ENCODE results near the gene SHF. TPM values are rescaled to one million over a fixed set of nuclear protein-coding genes. Genes with fewer than 3 reads are reported as not detected.
"Not testable (repeated sequence)": the region's sequence is repeated elsewhere in the genome, so short reads cannot be mapped to it uniquely, and the experiment has no call there.

The SHF gene
- total RNA-seq (2022) (0.34 and 0.44 TPM in 2 replicates), Bru-seq, nascent RNA (percentile 26 among the genes with signal in this experiment), BruChase-seq, experiment 1, labeled RNA remaining after a 6-hour chase (percentile 17 among the genes with signal in this experiment), BruChase-seq, experiment 2, labeled RNA remaining after a 2-hour chase (percentile 23 among the genes with signal in this experiment)
- long read RNA-seq, partial matches to known transcripts: 0 of 1 reads
- long read RNA-seq, other reads (novel, unspliced or antisense): 1 of 1 reads

GRCh38 chr15:45187894-45188830 lies at the start of gene SHF:
SHF (minus strand) TSS chr15:45187966; CDS start chr15:45187951, 15 bp downstream.
- Mint-ChIP-seq H3K4me3 (ENCODE audit: unreplicated experiment) (peak within 1 kb of the TSS; percentile 76), H3K4me1 (ENCODE audit: insufficient read depth, unreplicated experiment) (peaks cover 19% of the 10 kb centered on the region), H3K27ac (ENCODE audit: low read depth, unreplicated experiment) (peak within 1 kb of the TSS; percentile 54), H3K27me3 (ENCODE audit: insufficient read depth, unreplicated experiment) (no peaks in the 10 kb centered on the region), H3K9me3 (ENCODE audit: unreplicated experiment) (no peaks in the 10 kb centered on the region), H3K36me3 (ENCODE audit: insufficient read depth, unreplicated experiment) (peaks cover 6% of the 10 kb centered on the region)
- DNase-seq (ENCODE audit: unreplicated experiment): no peak
- BruUV-seq (replicated peaks): no TSS peak
- intact Hi-C loops (cut with micrococcal nuclease): no loop called here
- ChIA-PET POLR2A (interaction anchor here (1.2 kb wide), 1 partner anchor 12 kb away, joined by 7 read pairs; no protein-coding TSS in a partner anchor), CTCF (interaction anchor here (0.6 kb wide), 1 partner anchor 17 kb away, joined by 3 read pairs; no protein-coding TSS in a partner anchor)
- TF ChIP-seq CTCF (IDR thresholded peaks at IDR 0.05; ENCODE audit: unreplicated experiment): no peak

- DNase-seq (ENCODE audit: unreplicated experiment); H3K36me3 Mint-ChIP-seq (ENCODE audit: insufficient read depth, unreplicated experiment); POLR2A ChIA-PET; H3K4me3 Mint-ChIP-seq (ENCODE audit: unreplicated experiment); BruUV-seq (replicated peaks); intact Hi-C loops (cut with micrococcal nuclease); H3K27me3 Mint-ChIP-seq (ENCODE audit: insufficient read depth, unreplicated experiment); H3K4me1 Mint-ChIP-seq (ENCODE audit: insufficient read depth, unreplicated experiment); CTCF ChIA-PET; H3K27ac Mint-ChIP-seq (ENCODE audit: low read depth, unreplicated experiment): not testable (repeated sequence)
- H3K9me3 Mint-ChIP-seq (ENCODE audit: unreplicated experiment): peaks cover 17% of the 10 kb centered on the region
Measured at GRCh38 chr15:45236806-45237205, 49.0 kb upstream of the SHF start.

GRCh38 chr15:45234562-45235235 lies 46.9 kb upstream of the SHF start:
- no peak for TF ChIP-seq CTCF (IDR thresholded peaks at IDR 0.05; ENCODE audit: unreplicated experiment)
- Mint-ChIP-seq H3K27me3 (ENCODE audit: insufficient read depth, unreplicated experiment) (no peaks in the 10 kb centered on the region), H3K4me1 (ENCODE audit: insufficient read depth, unreplicated experiment) (no peaks in the 10 kb centered on the region), H3K36me3 (ENCODE audit: insufficient read depth, unreplicated experiment) (no peaks in the 10 kb centered on the region), H3K9me3 (ENCODE audit: unreplicated experiment) (peaks cover 15% of the 10 kb centered on the region), H3K27ac (ENCODE audit: low read depth, unreplicated experiment) (no peak overlapping the region), H3K4me3 (ENCODE audit: unreplicated experiment) (no peak overlapping the region)
- no peak for DNase-seq (ENCODE audit: unreplicated experiment)
- CTCF ChIA-PET: no interaction called here
- intact Hi-C loops (cut with micrococcal nuclease): no loop called here
- POLR2A ChIA-PET: interaction anchor here (0.6 to 0.8 kb wide), 2 partner anchors 9 to 25 kb away, joined by 3 to 4 read pairs; no protein-coding TSS in a partner anchor
- BruUV-seq (replicated peaks): no TSS peak

GRCh38 chr15:45231864-45232562 lies 44.2 kb upstream of the SHF start:
- BruUV-seq (replicated peaks): no TSS peak
- no peak for TF ChIP-seq CTCF (IDR thresholded peaks at IDR 0.05; ENCODE audit: unreplicated experiment)

More at GRCh38 chr15:45231864-45232562, 44.2 kb upstream of the SHF start:
- intact Hi-C loops (cut with micrococcal nuclease): no loop called here
- Mint-ChIP-seq H3K9me3 (ENCODE audit: unreplicated experiment) (peaks cover 8% of the 10 kb centered on the region), H3K36me3 (ENCODE audit: insufficient read depth, unreplicated experiment) (no peaks in the 10 kb centered on the region), H3K4me1 (ENCODE audit: insufficient read depth, unreplicated experiment) (no peaks in the 10 kb centered on the region), H3K27ac (ENCODE audit: low read depth, unreplicated experiment) (no peak overlapping the region), H3K4me3 (ENCODE audit: unreplicated experiment) (no peak overlapping the region), H3K27me3 (ENCODE audit: insufficient read depth, unreplicated experiment) (no peaks in the 10 kb centered on the region)
- DNase-seq (ENCODE audit: unreplicated experiment): no peak
- ChIA-PET CTCF (interaction anchor here (1.3 kb wide), 1 partner anchor 27 kb away, joined by 6 read pairs; no protein-coding TSS in a partner anchor), POLR2A (no interaction called here)

All from MCF 10A (cell line).